ENCODE measurements around the gene KTN1. TPM values are rescaled to one million over a fixed set of nuclear protein-coding genes. Genes with fewer than 3 reads are reported as not detected.
A peak's percentile ranks its signal among the peaks of the same experiment; 100 is the strongest.

Gene KTN1
- total RNA-seq (10 to 100 TPM; 59.9 to 68.4 TPM), total RNA-seq (170 to 498 (median 328) reads per million in 172 experiments)
- 87.8 TPM for polyA plus RNA-seq (2013, experiment 1 of 2)
- 95.0 TPM for polyA plus RNA-seq (2013, experiment 2 of 2)

- Histone ChIP-seq H3K9me3 (ENCODE audit: control insufficient read depth in 1 of 2, insufficient read depth in 1 of 2, low read length in 2 of 2) (no peaks in the 10 kb centered on the region), H3K27ac (ENCODE audit: low read depth in 1 of 2, low read length in 2 of 2) (peak within 1 kb of the TSS; percentile 68 to 82), H3K4me1 (ENCODE audit: insufficient read depth, low read length) (peaks cover 27% of the 10 kb centered on the region), H3K4me3 (ENCODE audit: low read length) (peak within 1 kb of the TSS; percentile 81), H3K36me3 (ENCODE audit: insufficient read depth, low read length) (no peaks in the 10 kb centered on the region), H3K27me3 (ENCODE audit: control insufficient read depth in 1 of 2, insufficient read depth in 2 of 2, low read length in 2 of 2) (no peaks in the 10 kb centered on the region)
- H3K27ac Mint-ChIP-seq = peak within 1 kb of the TSS; percentile 92
- H3K4me3 Mint-ChIP-seq = peak within 1 kb of the TSS; percentile 98
- no peaks in the 10 kb centered on the region for H3K27me3 Mint-ChIP-seq
- ChIA-PET POLR2A (interaction anchor here (0.6 to 0.9 kb wide), 4 partner anchors 16 to 1013 kb away, joined by 3 to 4 read pairs (median 3); no protein-coding TSS in a partner anchor), CTCF (no interaction called here)
- H3K9me3 Mint-ChIP-seq = no peaks in the 10 kb centered on the region
- ATAC-seq (ENCODE audit: poor library complexity) = peak; percentile 87
- no peak for TF ChIP-seq CTCF (IDR thresholded peaks at IDR 0.05)
- peaks cover 28% of the 10 kb centered on the region for H3K4me1 Mint-ChIP-seq (ENCODE audit: low read depth)
- peaks cover 10% of the 10 kb centered on the region for H3K36me3 Mint-ChIP-seq (ENCODE audit: low read depth)
- intact Hi-C loops (cut with DNase I, micrococcal nuclease) = loop anchor here (5.0 to 10.0 kb wide), 13 partner anchors 37 to 1807 kb away; partner anchors contain the start of genes AP5M1 (in 1 of the 2), DLGAP5 (in 1 of the 2), EXOC5 (in 1 of the 2) and FBXO34 (in 1 of the 2)
- DNase-seq = peak; percentile 70 to 94 (median 84)
These were observed at the start of gene KTN1 for GRCh38 chr14:55579724-55580469. KTN1 (plus strand) TSS chr14:55580207; CDS start chr14:55612049, 31,842 bp downstream.

GRCh38 chr14:55530464-55530863, 49.5 kb upstream of the KTN1 start:
- intact Hi-C loops (cut with DNase I, micrococcal nuclease) = no loop called here
- no peak overlapping the region for H3K27ac Mint-ChIP-seq
- ChIA-PET CTCF (no interaction called here), POLR2A (no interaction called here)
- no peak for TF ChIP-seq CTCF (IDR thresholded peaks at IDR 0.05)
- H3K27me3 ChIP-seq (ENCODE audit: control insufficient read depth in 1 of 2, insufficient read depth in 2 of 2, low read length in 2 of 2) = no peaks in the 10 kb centered on the region
- no peaks in the 10 kb centered on the region for H3K9me3 ChIP-seq (ENCODE audit: control insufficient read depth in 1 of 2, insufficient read depth in 1 of 2, low read length in 2 of 2)
- no peaks in the 10 kb centered on the region for H3K36me3 ChIP-seq (ENCODE audit: insufficient read depth, low read length)
- H3K27ac ChIP-seq (ENCODE audit: low read depth in 1 of 2, low read length in 2 of 2) = no peak overlapping the region
- no peak overlapping the region for H3K4me3 ChIP-seq (ENCODE audit: low read length)
- no peaks in the 10 kb centered on the region for H3K27me3 Mint-ChIP-seq
- H3K36me3 Mint-ChIP-seq (ENCODE audit: low read depth) = no peaks in the 10 kb centered on the region
- no peak for ATAC-seq (ENCODE audit: poor library complexity)
- no peaks in the 10 kb centered on the region for H3K4me1 Mint-ChIP-seq (ENCODE audit: low read depth)
- H3K9me3 Mint-ChIP-seq = no peaks in the 10 kb centered on the region
- H3K4me3 Mint-ChIP-seq = no peak overlapping the region
- DNase-seq = no peak
- no peaks in the 10 kb centered on the region for H3K4me1 ChIP-seq (ENCODE audit: insufficient read depth, low read length)

GRCh38 chr14:55532645-55533344, 47.2 kb upstream of the KTN1 start:
- no peak overlapping the region for H3K4me3 Mint-ChIP-seq
- ATAC-seq (ENCODE audit: poor library complexity) = no peak
- Histone ChIP-seq H3K27ac (ENCODE audit: low read depth in 1 of 2, low read length in 2 of 2) (no peak overlapping the region), H3K4me3 (ENCODE audit: low read length) (no peak overlapping the region), H3K4me1 (ENCODE audit: insufficient read depth, low read length) (no peaks in the 10 kb centered on the region), H3K36me3 (ENCODE audit: insufficient read depth, low read length) (no peaks in the 10 kb centered on the region), H3K9me3 (ENCODE audit: control insufficient read depth in 1 of 2, insufficient read depth in 1 of 2, low read length in 2 of 2) (no peaks in the 10 kb centered on the region), H3K27me3 (ENCODE audit: control insufficient read depth in 1 of 2, insufficient read depth in 2 of 2, low read length in 2 of 2) (no peaks in the 10 kb centered on the region)
- H3K36me3 Mint-ChIP-seq (ENCODE audit: low read depth) = no peaks in the 10 kb centered on the region
- H3K27ac Mint-ChIP-seq = no peak overlapping the region
- ChIA-PET CTCF (no interaction called here), POLR2A (no interaction called here)
- intact Hi-C loops (cut with DNase I, micrococcal nuclease) = no loop called here
- H3K9me3 Mint-ChIP-seq = peaks cover 3% of the 10 kb centered on the region
- no peaks in the 10 kb centered on the region for H3K4me1 Mint-ChIP-seq (ENCODE audit: low read depth)
- no peaks in the 10 kb centered on the region for H3K27me3 Mint-ChIP-seq
- TF ChIP-seq CTCF (IDR thresholded peaks at IDR 0.05) = no peak
- DNase-seq = no peak

All from CD4-positive, alpha-beta T cell (primary cell).